Glomerular visceral epithelial cell (primary cell): ENCODE results near the gene CDH8.

Experiments used
- DNase-seq: peaks from one replicate; pipeline ENCODE4 v3.0.0-alpha.2; 2016; ENCODE audit errors: extremely low spot score

The CDH8 gene

DNA sequence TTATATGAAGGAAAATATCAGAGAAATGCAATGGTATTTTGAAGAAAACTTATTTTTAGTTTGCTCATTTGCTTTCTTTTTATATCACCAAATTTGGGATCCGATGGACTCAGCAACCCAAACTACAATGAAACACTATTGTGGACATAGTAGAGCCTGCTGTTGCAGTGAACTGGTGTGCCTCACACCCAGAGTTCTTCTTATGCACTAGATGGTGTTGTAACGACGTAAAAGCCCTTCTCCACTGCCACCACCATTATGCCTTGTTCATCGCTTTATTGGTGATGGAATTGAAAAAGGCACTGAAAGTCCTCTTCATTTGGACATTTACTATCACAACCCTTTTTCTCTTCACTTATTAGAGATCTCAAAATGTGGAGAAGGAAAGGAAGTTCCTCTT is 381.3 kb downstream of the CDH8 start:
- DNase-seq: no peak

DNA sequence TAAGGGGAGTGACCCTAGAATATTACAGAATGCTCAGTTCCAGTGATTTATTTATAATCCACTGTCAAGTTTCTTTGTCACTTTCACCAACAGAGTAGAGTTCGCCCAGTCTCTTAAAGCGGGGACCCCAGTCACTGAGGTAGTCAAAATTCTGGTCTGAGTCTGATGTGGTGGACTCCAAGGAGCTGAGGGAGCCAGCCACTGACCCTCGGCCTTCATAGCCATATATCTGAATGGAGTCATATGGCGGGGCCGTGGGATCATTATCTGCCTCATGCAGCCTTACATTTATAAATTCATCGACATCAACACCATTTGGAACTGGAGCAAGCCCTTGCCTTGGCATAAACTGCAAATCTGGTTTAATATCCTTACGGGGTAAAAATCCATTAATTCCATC is 382.7 kb downstream of the CDH8 start:
- DNase-seq: no peak

DNA sequence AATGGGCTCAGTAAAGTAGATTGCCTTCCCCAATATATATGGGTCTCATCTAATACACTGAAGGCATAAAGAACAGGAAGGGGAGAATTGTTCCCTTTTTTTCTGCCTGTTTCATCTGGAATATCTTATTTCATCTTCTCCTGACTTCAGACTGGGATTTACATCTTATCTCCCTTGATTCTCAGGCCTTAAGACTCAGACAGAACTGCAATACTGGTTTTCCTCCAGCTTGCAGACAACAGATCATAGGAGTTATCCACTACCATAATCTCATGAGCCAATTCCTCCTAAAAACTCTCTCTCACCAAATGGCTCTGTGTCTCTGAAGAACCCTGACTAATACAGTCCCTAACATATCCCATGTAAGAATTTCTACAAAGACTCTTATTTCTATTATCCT is 390.7 kb downstream of the CDH8 start:
- DNase-seq: no peak

DNA sequence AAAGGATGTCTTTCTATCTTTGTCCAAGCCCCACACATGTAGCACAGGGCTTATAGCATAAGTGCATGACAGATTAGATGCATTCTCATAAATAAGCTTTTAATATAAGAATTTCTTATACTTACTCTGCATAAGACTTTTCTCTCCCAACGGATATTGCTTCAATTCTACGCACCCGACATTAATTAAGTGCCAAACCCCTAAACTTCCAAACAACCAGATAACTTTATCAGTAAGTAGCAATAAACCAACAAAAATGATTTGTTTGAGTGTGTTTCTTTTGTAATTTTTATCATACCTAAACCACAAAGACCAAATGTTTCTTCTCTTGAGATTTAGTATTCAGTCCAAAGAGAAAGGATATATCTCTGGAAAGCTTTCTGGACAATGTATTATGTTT is 391.5 kb downstream of the CDH8 start:
- DNase-seq: no peak

DNA sequence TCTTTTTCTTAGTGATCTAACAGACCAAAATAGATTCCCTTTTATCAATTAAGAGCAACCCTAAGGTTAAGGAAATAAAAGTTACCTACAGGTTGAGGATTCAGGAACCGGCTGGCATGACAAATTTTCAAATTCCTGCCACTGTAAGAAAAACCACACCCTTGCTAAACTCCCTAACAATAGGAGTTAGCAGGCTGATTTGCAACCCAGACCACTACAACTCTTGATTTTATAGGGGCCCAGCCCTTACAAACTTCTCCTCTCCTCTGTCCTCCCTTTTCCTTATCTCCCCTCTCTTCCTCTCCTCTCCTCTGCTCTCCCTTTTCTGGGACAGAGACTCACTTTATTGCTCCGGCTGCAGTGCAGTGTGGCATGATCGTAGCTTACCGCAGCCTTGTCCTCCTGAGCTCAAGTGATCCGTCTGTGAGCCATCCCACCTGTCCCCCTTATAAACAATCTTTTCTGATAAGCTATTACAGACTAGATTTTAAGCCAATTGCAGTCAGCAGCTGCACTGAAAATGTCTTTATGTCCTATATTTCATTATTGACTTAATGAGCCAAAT is 418.9 kb downstream of the CDH8 start:
- no peak for DNase-seq

DNA sequence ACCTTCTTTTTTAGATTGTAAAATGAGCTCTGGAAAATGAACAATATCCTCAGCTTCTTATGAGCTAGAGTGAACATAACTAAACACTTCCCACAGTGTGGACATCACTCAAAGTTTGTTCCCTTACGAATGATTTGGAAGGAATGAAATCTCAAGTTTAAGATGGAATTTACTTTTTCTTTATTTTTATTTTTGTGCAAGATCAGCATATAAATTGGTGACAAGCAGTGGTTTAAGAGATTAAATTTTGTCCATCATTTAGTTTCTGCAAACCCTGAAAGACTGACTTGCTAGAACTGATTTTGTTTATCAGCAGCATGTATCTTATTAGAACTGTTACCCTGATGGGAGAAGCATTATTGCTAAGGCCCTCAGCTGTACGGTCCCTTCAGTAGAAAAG is 420.1 kb downstream of the CDH8 start:
- DNase-seq: no peak

DNA sequence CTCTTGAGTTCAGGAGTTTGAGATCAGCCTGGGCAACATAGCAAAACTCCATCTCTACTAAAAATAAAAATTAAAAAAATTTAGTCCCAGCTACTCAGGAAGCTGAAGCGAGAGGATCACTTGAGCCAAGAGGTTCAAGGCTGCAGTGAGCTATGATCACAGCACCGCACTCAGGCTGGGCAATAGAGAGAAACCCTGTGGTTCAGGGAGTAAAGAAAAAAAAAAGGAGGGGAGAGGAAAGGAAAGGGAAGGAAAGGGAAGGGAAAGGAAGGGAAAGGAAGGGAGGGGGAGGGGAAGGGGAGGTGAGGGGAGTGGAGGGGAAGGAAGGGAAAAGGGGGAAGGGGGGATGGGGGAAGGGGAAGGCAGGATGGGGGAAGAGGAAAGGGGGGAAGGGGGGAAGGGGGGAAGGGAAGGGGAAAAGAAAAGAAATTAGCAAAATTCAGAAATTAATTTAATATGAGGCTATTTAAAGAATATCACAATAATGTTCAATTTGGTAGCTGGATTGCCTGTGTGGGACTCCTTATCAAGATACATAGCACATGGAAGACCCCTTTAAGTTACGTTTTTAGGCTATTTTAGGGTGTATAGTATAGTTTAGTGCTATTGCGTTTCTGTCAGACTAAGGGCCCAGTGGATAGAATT is 424.3 kb downstream of the CDH8 start:
- no peak for DNase-seq

DNA sequence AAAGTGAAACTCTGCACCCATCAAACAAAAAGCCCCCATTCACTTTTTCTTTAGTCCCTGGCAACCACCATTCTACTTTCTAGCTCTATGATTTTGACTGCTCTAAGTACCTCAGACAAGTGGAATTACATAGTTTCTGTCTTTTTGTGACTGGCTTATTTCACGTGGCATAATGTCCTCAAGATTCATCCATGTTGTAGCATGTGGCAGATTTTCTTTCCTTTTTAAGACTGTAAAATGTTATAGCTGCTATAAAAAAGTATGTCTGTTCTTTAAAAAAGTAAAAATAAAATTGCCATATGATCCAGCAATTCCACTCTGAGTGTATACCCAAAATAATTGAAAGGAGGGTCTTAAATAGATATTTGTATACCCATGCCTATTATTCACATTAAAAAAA is 429.7 kb downstream of the CDH8 start:
- no peak for DNase-seq
